ENCODE measurements around the gene WDR93. TPM values are rescaled to one million over a fixed set of nuclear protein-coding genes. Genes with fewer than 3 reads are reported as not detected.

The WDR93 gene
- total RNA-seq, 1 donor from 2014 or later = not detected

DNA sequence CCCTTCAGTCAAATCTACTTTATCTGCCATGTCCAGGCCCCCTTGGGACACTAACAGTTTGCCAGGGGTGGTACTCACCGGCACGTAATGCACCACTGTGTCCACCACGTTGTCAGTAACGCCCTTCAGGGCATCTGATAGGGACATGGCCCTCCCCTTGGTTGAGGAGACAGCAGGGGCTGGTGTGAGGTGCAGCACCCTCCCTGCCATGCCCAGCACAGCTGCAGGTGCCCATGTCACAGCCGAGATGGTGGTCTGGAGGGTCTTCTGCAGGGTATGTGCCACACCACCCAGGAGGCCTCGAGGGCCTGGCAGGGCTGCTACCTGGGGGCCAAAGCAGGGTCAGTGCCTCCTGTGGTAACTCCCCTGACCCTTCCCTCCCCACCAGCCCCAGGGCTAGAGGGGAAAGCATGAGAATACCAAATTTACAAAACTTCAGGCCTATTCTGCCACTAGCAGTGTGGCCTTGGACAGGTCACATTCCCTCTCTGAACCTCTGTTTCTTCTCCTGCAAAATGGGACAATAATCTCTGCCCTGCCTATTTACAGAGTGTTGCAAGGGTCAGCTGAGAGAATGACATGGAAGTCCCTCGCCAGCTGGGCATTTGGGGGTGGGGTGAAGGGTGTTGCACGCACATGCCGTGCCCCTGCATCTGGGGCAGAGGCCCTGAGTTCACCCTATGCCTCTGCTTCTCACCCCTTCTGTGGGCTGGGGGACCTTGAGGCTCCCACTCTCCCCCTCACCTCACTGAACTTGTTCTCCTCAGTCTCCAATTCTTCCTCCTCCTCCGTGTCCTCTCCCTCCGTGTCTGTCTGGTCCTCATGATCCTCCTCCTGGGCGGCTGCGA lies 23.5 kb upstream of the WDR93 start:
- H3K4me1 ChIP-seq = peaks cover 24% of the 10 kb centered on the region
- no peak overlapping the region for H3K27ac ChIP-seq
- DNase-seq (ENCODE audit: extremely low spot score in 2 of 2) = no peak
- H3K4me3 ChIP-seq = no peak overlapping the region
- intact Hi-C loops (cut with DNase I) = no loop called here
- H3K27me3 ChIP-seq = no peaks in the 10 kb centered on the region
- H3K9me3 ChIP-seq = no peaks in the 10 kb centered on the region
- TF ChIP-seq POLR2A (IDR thresholded peaks at IDR 0.05) (no peak), POLR2AphosphoS5 (IDR thresholded peaks at IDR 0.05; ENCODE audit: insufficient read depth in 1 of 2, low read depth in 1 of 2) (no peak)
- TF ChIP-seq, protein P1, sequence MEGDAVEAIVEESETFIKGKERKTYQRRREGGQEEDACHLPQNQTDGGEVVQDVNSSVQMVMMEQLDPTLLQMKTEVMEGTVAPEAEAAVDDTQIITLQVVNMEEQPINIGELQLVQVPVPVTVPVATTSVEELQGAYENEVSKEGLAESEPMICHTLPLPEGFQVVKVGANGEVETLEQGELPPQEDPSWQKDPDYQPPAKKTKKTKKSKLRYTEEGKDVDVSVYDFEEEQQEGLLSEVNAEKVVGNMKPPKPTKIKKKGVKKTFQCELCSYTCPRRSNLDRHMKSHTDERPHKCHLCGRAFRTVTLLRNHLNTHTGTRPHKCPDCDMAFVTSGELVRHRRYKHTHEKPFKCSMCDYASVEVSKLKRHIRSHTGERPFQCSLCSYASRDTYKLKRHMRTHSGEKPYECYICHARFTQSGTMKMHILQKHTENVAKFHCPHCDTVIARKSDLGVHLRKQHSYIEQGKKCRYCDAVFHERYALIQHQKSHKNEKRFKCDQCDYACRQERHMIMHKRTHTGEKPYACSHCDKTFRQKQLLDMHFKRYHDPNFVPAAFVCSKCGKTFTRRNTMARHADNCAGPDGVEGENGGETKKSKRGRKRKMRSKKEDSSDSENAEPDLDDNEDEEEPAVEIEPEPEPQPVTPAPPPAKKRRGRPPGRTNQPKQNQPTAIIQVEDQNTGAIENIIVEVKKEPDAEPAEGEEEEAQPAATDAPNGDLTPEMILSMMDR (IDR thresholded peaks at IDR 0.05) = no peak
- H3K36me3 ChIP-seq = no peaks in the 10 kb centered on the region

DNA sequence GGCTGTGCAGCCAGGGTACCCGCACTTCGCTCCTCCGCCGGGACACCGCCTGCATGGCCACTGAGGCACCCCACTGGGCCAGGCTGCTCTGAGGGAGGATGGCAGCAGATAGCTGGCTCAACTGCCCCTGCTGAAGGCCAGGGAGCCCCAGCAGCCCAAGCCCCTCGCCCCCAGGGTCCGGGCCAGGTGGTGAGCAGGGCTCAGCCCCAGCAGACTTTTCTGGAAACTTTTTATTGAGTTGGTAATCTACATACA lies 23.0 kb upstream of the WDR93 start:
- intact Hi-C loops (cut with DNase I) = no loop called here
- TF ChIP-seq, protein P1 (IDR thresholded peaks at IDR 0.05) = no peak
- TF ChIP-seq POLR2AphosphoS5 (IDR thresholded peaks at IDR 0.05; ENCODE audit: insufficient read depth in 1 of 2, low read depth in 1 of 2) (no peak), POLR2A (IDR thresholded peaks at IDR 0.05) (no peak)
- no peak for DNase-seq (ENCODE audit: extremely low spot score in 2 of 2)

DNA sequence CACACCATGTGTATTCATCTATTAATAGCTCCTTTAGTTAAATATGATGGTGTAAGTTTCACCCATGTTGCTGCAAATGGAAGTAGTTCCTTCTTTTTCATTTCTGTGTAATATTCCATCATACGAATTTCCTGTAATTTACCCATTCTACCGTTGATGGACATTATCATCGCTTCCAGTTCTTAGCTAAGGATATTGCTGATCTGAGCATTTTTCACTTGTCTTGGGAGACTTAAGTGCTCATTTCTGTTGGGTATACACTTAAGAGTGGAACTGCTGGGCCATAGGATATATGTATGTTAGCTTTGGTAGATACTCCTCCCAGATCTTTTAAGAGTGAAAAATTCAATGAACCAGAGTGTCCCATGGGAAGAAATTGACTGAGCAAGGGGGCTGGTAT lies 22.4 kb upstream of the WDR93 start:
- intact Hi-C loops (cut with DNase I) = no loop called here

More for the DNA sequence above, 23.0 kb upstream of the WDR93 start:
- Histone ChIP-seq H3K27me3 (no peaks in the 10 kb centered on the region), H3K27ac (no peak overlapping the region), H3K4me3 (no peak overlapping the region), H3K9me3 (no peaks in the 10 kb centered on the region), H3K4me1 (peaks cover 22% of the 10 kb centered on the region), H3K36me3 (no peaks in the 10 kb centered on the region)

DNA sequence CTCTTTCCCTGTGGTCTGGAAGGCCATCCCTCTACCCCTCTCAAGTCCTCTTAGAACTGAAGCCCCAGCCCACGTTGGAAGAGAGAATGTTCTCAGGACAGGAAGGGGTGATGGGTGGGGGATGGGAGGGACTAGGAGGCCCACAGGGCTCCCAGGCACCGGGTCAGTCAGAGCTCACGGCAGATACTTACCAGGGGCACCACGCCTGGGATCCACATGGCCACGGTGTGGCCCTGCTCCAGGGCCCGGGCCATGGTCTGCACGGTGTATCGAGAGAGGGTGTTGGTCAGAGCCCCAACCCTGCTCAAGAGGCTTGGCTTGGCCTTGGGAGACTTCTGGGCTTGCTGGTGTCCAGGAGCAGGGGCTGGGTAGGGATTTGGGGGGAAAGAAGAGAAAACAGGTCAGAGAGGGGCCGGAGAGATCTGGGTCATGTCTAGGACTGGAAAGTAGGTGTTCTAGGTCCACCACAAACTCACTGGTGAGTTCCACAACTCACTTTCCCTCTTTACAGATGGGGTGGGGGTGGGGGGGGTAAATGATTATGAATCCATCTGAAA lies 21.2 kb upstream of the WDR93 start:
- H3K36me3 ChIP-seq = no peaks in the 10 kb centered on the region
- intact Hi-C loops (cut with DNase I) = no loop called here
- H3K27ac ChIP-seq = no peak overlapping the region
- TF ChIP-seq POLR2AphosphoS5 (IDR thresholded peaks at IDR 0.05; ENCODE audit: insufficient read depth in 1 of 2, low read depth in 1 of 2) (no peak), POLR2A (IDR thresholded peaks at IDR 0.05) (no peak)
- TF ChIP-seq, protein P1 (IDR thresholded peaks at IDR 0.05) = no peak
- H3K4me1 ChIP-seq = peaks cover 16% of the 10 kb centered on the region
- H3K4me3 ChIP-seq = no peak overlapping the region
- no peaks in the 10 kb centered on the region for H3K27me3 ChIP-seq
- H3K9me3 ChIP-seq = no peaks in the 10 kb centered on the region
- no peak for DNase-seq (ENCODE audit: extremely low spot score in 2 of 2)

More for the DNA sequence above, 22.4 kb upstream of the WDR93 start:
- TF ChIP-seq, protein P1 (IDR thresholded peaks at IDR 0.05) = no peak
- no peak for TF ChIP-seq POLR2AphosphoS5 (IDR thresholded peaks at IDR 0.05; ENCODE audit: insufficient read depth in 1 of 2, low read depth in 1 of 2)
- no peak for TF ChIP-seq POLR2A (IDR thresholded peaks at IDR 0.05)
- DNase-seq (ENCODE audit: extremely low spot score in 2 of 2) = no peak
- Histone ChIP-seq H3K4me3 (no peak overlapping the region), H3K4me1 (peaks cover 17% of the 10 kb centered on the region), H3K9me3 (no peaks in the 10 kb centered on the region), H3K27ac (no peak overlapping the region), H3K36me3 (no peaks in the 10 kb centered on the region), H3K27me3 (no peaks in the 10 kb centered on the region)

DNA sequence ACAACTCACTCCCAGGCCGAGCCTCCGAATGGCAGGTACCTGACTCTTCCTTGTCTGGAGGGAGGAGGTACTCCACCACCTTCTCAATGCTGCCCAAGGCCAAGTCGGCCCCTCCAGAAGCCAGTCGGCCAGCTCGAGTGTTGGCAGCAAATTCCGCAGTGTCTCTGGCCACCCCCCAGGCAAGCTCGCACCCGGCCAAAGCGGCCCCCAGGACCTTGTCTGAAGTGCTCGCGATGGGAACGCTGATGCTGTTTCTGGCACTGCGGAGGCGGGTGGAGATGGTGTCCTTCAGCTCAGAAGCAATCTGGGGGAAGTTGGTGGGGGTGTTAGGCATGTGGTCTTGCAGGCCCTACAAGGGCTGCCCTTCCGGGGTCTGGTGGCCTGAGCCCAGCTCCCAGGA lies 20.7 kb upstream of the WDR93 start:
- Histone ChIP-seq H3K9me3 (no peaks in the 10 kb centered on the region), H3K4me1 (peaks cover 11% of the 10 kb centered on the region), H3K4me3 (no peak overlapping the region), H3K27me3 (no peaks in the 10 kb centered on the region), H3K36me3 (no peaks in the 10 kb centered on the region), H3K27ac (no peak overlapping the region)
- TF ChIP-seq POLR2AphosphoS5 (IDR thresholded peaks at IDR 0.05; ENCODE audit: insufficient read depth in 1 of 2, low read depth in 1 of 2) (no peak), POLR2A (IDR thresholded peaks at IDR 0.05) (no peak)
- TF ChIP-seq, protein P1 (IDR thresholded peaks at IDR 0.05) = no peak
- no peak for DNase-seq (ENCODE audit: extremely low spot score in 2 of 2)
- intact Hi-C loops (cut with DNase I) = no loop called here

Measured in vagina (tissue), 2 donors.